Natural killer cell (primary cell): ENCODE measurements around the gene NEK11. TPM values are rescaled to one million over a fixed set of nuclear protein-coding genes. Genes with fewer than 3 reads are reported as not detected.

Source experiments
- ATAC-seq, 3 donors: fragments of 150-1000 bp in 2 of 3; fragments of 200-7000 bp in 1 of 3; cut with Tn5 transposase; 1 replicate in 1 of 3; 2 replicates in 2 of 3; pipeline ENCODE4 v1.10.0; 2021; ENCODE audit warnings: mild to moderate bottlenecking in 2 of 3, moderate library complexity in 2 of 3
- DNase-seq, 2 donors: peaks; one replicate each; pipeline versions ENCODE4 v3.0.0 to v3.0.0-alpha.2; 2013 to 2021; ENCODE audit warnings: mixed read lengths in 1 of 2
- H3K27ac ChIP-seq: one replicate; pipeline ENCODE4 v1.5.1; 2013; ENCODE audit warnings: mild to moderate bottlenecking, low read length
- H3K27me3 ChIP-seq: one replicate; pipeline ENCODE4 v1.6.1; 2013; ENCODE audit warnings: low read length; ENCODE audit not compliant: control insufficient read depth, insufficient read depth
- H3K36me3 ChIP-seq: one replicate; pipeline ENCODE4 v1.6.1; 2013; ENCODE audit warnings: low read length; ENCODE audit not compliant: control insufficient read depth, insufficient read depth
- H3K4me1 ChIP-seq: one replicate; pipeline ENCODE4 v1.6.1; 2013; ENCODE audit warnings: low read length; ENCODE audit not compliant: control insufficient read depth, insufficient read depth
- H3K4me3 ChIP-seq: one replicate; pipeline ENCODE4 v1.5.1; 2013; ENCODE audit warnings: low read length
- H3K9me3 ChIP-seq: one replicate; pipeline ENCODE4 v1.6.1; 2013; ENCODE audit warnings: low read length; ENCODE audit not compliant: control insufficient read depth, insufficient read depth
- H3K27ac Mint-ChIP-seq, 2 donors: one replicate each; pipeline ENCODE4 v1.8.0; 2022; ENCODE audit warnings: mild to moderate bottlenecking in 2 of 2, mixed read lengths in 2 of 2, moderate library complexity in 1 of 2
- H3K27me3 Mint-ChIP-seq, 2 donors: one replicate each; pipeline ENCODE4 v1.8.0; 2022; ENCODE audit warnings: low read depth in 2 of 2, mixed read lengths in 2 of 2
- H3K36me3 Mint-ChIP-seq: one replicate; pipeline ENCODE4 v1.8.0; 2022; ENCODE audit warnings: mixed read lengths
- H3K4me1 Mint-ChIP-seq, 2 donors: one replicate each; pipeline ENCODE4 v1.8.0; 2022; ENCODE audit warnings: mixed read lengths in 2 of 2
- H3K4me3 Mint-ChIP-seq: one replicate; pipeline ENCODE4 v1.8.0; 2022; ENCODE audit warnings: mild to moderate bottlenecking, moderate library complexity, mixed read lengths
- H3K9me3 Mint-ChIP-seq, 2 donors: one replicate each; pipeline ENCODE4 v1.8.0; 2022; ENCODE audit warnings: mixed read lengths in 2 of 2
- CTCF ChIP-seq: fragments of 200-600 bp; IDR thresholded peaks from one replicate; pipeline ENCODE4 v1.8.0; 2022; ENCODE audit warnings: antibody characterized with exemption
- WGBS: methylation state at CpG from one replicate; pipeline ENCODE4 v1.1.7; 2013; ENCODE audit warnings: missing lambda C conversion rate; ENCODE audit not compliant: insufficient coverage; 5-methylcytosine and 5-hydroxymethylcytosine counted together
- intact Hi-C: fragments of 100-400 bp; cut with micrococcal nuclease; formaldehyde crosslinking; loops from one replicate; pipeline ENCODE4 v1.14.2; 2022
- total RNA-seq, 4 donors: library from RNA; stranded (reverse); fragments of 120-200 nt in 1 of 4; gene quantifications; one replicate each; pipeline versions ENCODE4 v1.2.3 to v1.2.4, GENCODE V29; 2013 to 2022

The NEK11 gene
- total RNA-seq, 3 donors from 2014 or later (not counting 1 experiment from before 2014, with no cell fraction given): 2.6 to 3.6 (median 3.5) TPM

- peaks cover 26 to 35% of the 10 kb centered on the region in 2 donors for H3K27me3 Mint-ChIP-seq
Observed at GRCh38 chr3:131250466-131250865, 223.8 kb downstream of the NEK11 start.

GRCh38 chr3:131260525-131260924 lies 233.8 kb downstream of the NEK11 start:
- Histone ChIP-seq H3K36me3 (no peaks in the 10 kb centered on the region), H3K9me3 (no peaks in the 10 kb centered on the region), H3K27ac (no peak overlapping the region), H3K4me3 (no peak overlapping the region), H3K4me1 (no peaks in the 10 kb centered on the region), H3K27me3 (no peaks in the 10 kb centered on the region)
- Mint-ChIP-seq H3K4me3 (no peak overlapping the region), H3K36me3 (no peaks in the 10 kb centered on the region), H3K27me3 (peaks cover 0 to 10% of the 10 kb centered on the region in 2 donors), H3K4me1 (no peaks in the 10 kb centered on the region), H3K27ac (no peak overlapping the region), H3K9me3 (no peaks in the 10 kb centered on the region)
- DNase-seq (no peak), ATAC-seq (no peak)
- 94% methylated on average over 3 of the region's 3 CpGs for WGBS
- intact Hi-C loops: no loop called here
- no peak for TF ChIP-seq CTCF

More at GRCh38 chr3:131250466-131250865, 223.8 kb downstream of the NEK11 start:
- H3K4me1 ChIP-seq: no peaks in the 10 kb centered on the region
- 70% methylated on average over 2 of the region's 2 CpGs for WGBS
- ATAC-seq (no peak), DNase-seq (no peak)
- peaks cover 2% of the 10 kb centered on the region for H3K27me3 ChIP-seq
- no peaks in the 10 kb centered on the region for H3K4me1 Mint-ChIP-seq
- no peaks in the 10 kb centered on the region for H3K9me3 ChIP-seq
- no peak overlapping the region for H3K27ac ChIP-seq
- no peak for TF ChIP-seq CTCF
- no peak overlapping the region for H3K4me3 ChIP-seq
- H3K9me3 Mint-ChIP-seq: peaks cover 8 to 9% of the 10 kb centered on the region in 2 donors
- H3K36me3 Mint-ChIP-seq: peaks cover 9% of the 10 kb centered on the region
- no peak overlapping the region for H3K4me3 Mint-ChIP-seq
- intact Hi-C loops: no loop called here
- no peak overlapping the region for H3K27ac Mint-ChIP-seq
- no peaks in the 10 kb centered on the region for H3K36me3 ChIP-seq

- Mint-ChIP-seq H3K4me3 (no peak overlapping the region), H3K27me3 (peaks cover 2 to 12% of the 10 kb centered on the region in 2 donors), H3K36me3 (peaks cover 3% of the 10 kb centered on the region), H3K4me1 (no peaks in the 10 kb centered on the region), H3K27ac (no peak overlapping the region), H3K9me3 (peaks cover 2% of the 10 kb centered on the region in 2 donors)
- Histone ChIP-seq H3K36me3 (no peaks in the 10 kb centered on the region), H3K27ac (no peak overlapping the region), H3K27me3 (no peaks in the 10 kb centered on the region), H3K4me1 (no peaks in the 10 kb centered on the region), H3K9me3 (no peaks in the 10 kb centered on the region), H3K4me3 (no peak overlapping the region)
- DNase-seq (no peak), ATAC-seq (no peak)
- 86% methylated on average over 1 of the region's 1 CpG for WGBS
- intact Hi-C loops: no loop called here
- TF ChIP-seq CTCF: no peak
Observed at GRCh38 chr3:131261104-131261503, 234.4 kb downstream of the NEK11 start.

- ATAC-seq (no peak), DNase-seq (no peak)
- no peaks in the 10 kb centered on the region for H3K9me3 ChIP-seq
- no peaks in the 10 kb centered on the region for H3K27me3 ChIP-seq
- H3K9me3 Mint-ChIP-seq: no peaks in the 10 kb centered on the region
- no peaks in the 10 kb centered on the region for H3K36me3 Mint-ChIP-seq
- H3K36me3 ChIP-seq: no peaks in the 10 kb centered on the region
- no peaks in the 10 kb centered on the region for H3K4me1 Mint-ChIP-seq
- H3K4me3 Mint-ChIP-seq: no peak overlapping the region
- intact Hi-C loops: no loop called here
- TF ChIP-seq CTCF: no peak
- H3K27ac ChIP-seq: no peak overlapping the region
- no peaks in the 10 kb centered on the region for H3K4me1 ChIP-seq
- H3K4me3 ChIP-seq: no peak overlapping the region
- WGBS: 50% methylated on average over 1 of the region's 1 CpG
- peaks cover 0 to 2% of the 10 kb centered on the region in 2 donors for H3K27me3 Mint-ChIP-seq
- H3K27ac Mint-ChIP-seq: no peak overlapping the region
Observed at GRCh38 chr3:131275556-131275955, 248.9 kb downstream of the NEK11 start.
